Measurements from ENCODE around the gene ZNHIT6. TPM values are rescaled to one million over a fixed set of nuclear protein-coding genes. Genes with fewer than 3 reads are reported as not detected.
"Not testable (repeated sequence)": the region's sequence is repeated elsewhere in the genome, so short reads cannot be mapped to it uniquely, and the experiment has no call there.

Gene ZNHIT6
- total RNA-seq, 2 experiments from 2014 or later: 13.7 to 18.8 TPM

- DNase-seq (no peak), ATAC-seq (no peak)
- Mint-ChIP-seq H3K27ac (no peak overlapping the region), H3K27me3 (no peaks in the 10 kb centered on the region), H3K4me3 (no peak overlapping the region), H3K4me1 (peaks cover 5% of the 10 kb centered on the region), H3K36me3 (peaks cover 42% of the 10 kb centered on the region), H3K9me3 (ENCODE audit: low read depth) (no peaks in the 10 kb centered on the region)
- CTCF ChIA-PET: no interaction called here
These were observed 51.3 kb downstream of the ZNHIT6 start for GRCh38 chr1:85656948-85657347.

- no peaks in the 10 kb centered on the region for H3K9me3 Mint-ChIP-seq (ENCODE audit: low read depth)
- ATAC-seq (no peak), DNase-seq (no peak)
- H3K36me3 Mint-ChIP-seq: peaks cover 45% of the 10 kb centered on the region
- H3K27ac Mint-ChIP-seq: no peak overlapping the region
- H3K4me1 Mint-ChIP-seq: peaks cover 5% of the 10 kb centered on the region
- CTCF ChIA-PET: no interaction called here
- no peaks in the 10 kb centered on the region for H3K27me3 Mint-ChIP-seq
- H3K4me3 Mint-ChIP-seq: no peak overlapping the region
These were observed 52.0 kb downstream of the ZNHIT6 start for GRCh38 chr1:85656256-85656655.

GRCh38 chr1:85655315-85655714 is 52.9 kb downstream of the ZNHIT6 start:
- CTCF ChIA-PET: no interaction called here
- DNase-seq (no peak), ATAC-seq (no peak)
- peaks cover 5% of the 10 kb centered on the region for H3K4me1 Mint-ChIP-seq
- no peak overlapping the region for H3K4me3 Mint-ChIP-seq
- H3K27ac Mint-ChIP-seq: no peak overlapping the region
- no peaks in the 10 kb centered on the region for H3K9me3 Mint-ChIP-seq (ENCODE audit: low read depth)
- H3K36me3 Mint-ChIP-seq: peaks cover 49% of the 10 kb centered on the region
- no peaks in the 10 kb centered on the region for H3K27me3 Mint-ChIP-seq

- no peak for ATAC-seq
- H3K36me3 Mint-ChIP-seq: peaks cover 56% of the 10 kb centered on the region
These were observed 54.0 kb downstream of the ZNHIT6 start for GRCh38 chr1:85654066-85654782.

GRCh38 chr1:85652327-85652726 is 55.9 kb downstream of the ZNHIT6 start:
- CTCF ChIA-PET: no interaction called here
- no peaks in the 10 kb centered on the region for H3K9me3 Mint-ChIP-seq (ENCODE audit: low read depth)
- H3K27ac Mint-ChIP-seq: no peak overlapping the region
- H3K4me3 Mint-ChIP-seq: no peak overlapping the region
- no peak for ATAC-seq
- no peaks in the 10 kb centered on the region for H3K27me3 Mint-ChIP-seq
- H3K36me3 Mint-ChIP-seq: peaks cover 65% of the 10 kb centered on the region
- DNase-seq: no peak
- H3K4me1 Mint-ChIP-seq: peaks cover 5% of the 10 kb centered on the region

More at GRCh38 chr1:85654066-85654782, 54.0 kb downstream of the ZNHIT6 start:
- Mint-ChIP-seq H3K27me3 (no peaks in the 10 kb centered on the region), H3K9me3 (ENCODE audit: low read depth) (no peaks in the 10 kb centered on the region), H3K4me3 (no peak overlapping the region), H3K27ac (no peak overlapping the region), H3K4me1 (peaks cover 5% of the 10 kb centered on the region)
- CTCF ChIA-PET: interaction anchor here (0.9 kb wide), 1 partner anchor 347 kb away, joined by 3 read pairs; no protein-coding TSS in a partner anchor
- no peak for DNase-seq

- Mint-ChIP-seq H3K27ac (no peak overlapping the region), H3K4me3 (no peak overlapping the region), H3K4me1 (peaks cover 2% of the 10 kb centered on the region)
These were observed 57.6 kb downstream of the ZNHIT6 start for GRCh38 chr1:85650645-85651044.

GRCh38 chr1:85649591-85649990 is 58.6 kb downstream of the ZNHIT6 start:
- Mint-ChIP-seq H3K9me3 (ENCODE audit: low read depth) (no peaks in the 10 kb centered on the region), H3K27ac (no peak overlapping the region), H3K36me3 (peaks cover 53% of the 10 kb centered on the region), H3K27me3 (no peaks in the 10 kb centered on the region), H3K4me1 (peaks cover 2% of the 10 kb centered on the region), H3K4me3 (no peak overlapping the region)
- ATAC-seq (no peak), DNase-seq (no peak)
- CTCF ChIA-PET: no interaction called here

More at GRCh38 chr1:85650645-85651044, 57.6 kb downstream of the ZNHIT6 start:
- ATAC-seq: no peak
- DNase-seq: no peak
- Mint-ChIP-seq H3K27me3 (no peaks in the 10 kb centered on the region), H3K9me3 (ENCODE audit: low read depth) (no peaks in the 10 kb centered on the region), H3K36me3 (peaks cover 55% of the 10 kb centered on the region)
- CTCF ChIA-PET: no interaction called here

- H3K27me3 Mint-ChIP-seq, CTCF ChIA-PET, DNase-seq, ATAC-seq, H3K4me3 Mint-ChIP-seq, H3K27ac Mint-ChIP-seq, H3K4me1 Mint-ChIP-seq: not testable (repeated sequence)
- Mint-ChIP-seq H3K9me3 (ENCODE audit: low read depth) (peaks cover 12% of the 10 kb centered on the region), H3K36me3 (peaks cover 42% of the 10 kb centered on the region)
These were observed 66.4 kb downstream of the ZNHIT6 start for GRCh38 chr1:85641598-85642556.

GRCh38 chr1:85639920-85640319 is 68.3 kb downstream of the ZNHIT6 start:
- DNase-seq, H3K4me3 Mint-ChIP-seq, H3K27me3 Mint-ChIP-seq, H3K27ac Mint-ChIP-seq, CTCF ChIA-PET, ATAC-seq, H3K4me1 Mint-ChIP-seq: not testable (repeated sequence)
- Mint-ChIP-seq H3K36me3 (peaks cover 58% of the 10 kb centered on the region), H3K9me3 (ENCODE audit: low read depth) (peaks cover 15% of the 10 kb centered on the region)

GRCh38 chr1:85638412-85638811 is 69.8 kb downstream of the ZNHIT6 start:
- Mint-ChIP-seq H3K4me1 (no peaks in the 10 kb centered on the region), H3K4me3 (no peak overlapping the region), H3K36me3 (peaks cover 60% of the 10 kb centered on the region), H3K9me3 (ENCODE audit: low read depth) (peaks cover 15% of the 10 kb centered on the region), H3K27me3 (no peaks in the 10 kb centered on the region), H3K27ac (no peak overlapping the region)
- no peak for DNase-seq
- CTCF ChIA-PET: interaction anchor here (0.6 kb wide), 1 partner anchor 70 kb away, joined by 3 read pairs; the partner anchor contains the start of gene ZNHIT6
- ATAC-seq: no peak

- CTCF ChIA-PET: no interaction called here
- no peak overlapping the region for H3K4me3 Mint-ChIP-seq
These were observed 77.7 kb downstream of the ZNHIT6 start for GRCh38 chr1:85630493-85630892.

GRCh38 chr1:85629532-85629920 is 78.7 kb downstream of the ZNHIT6 start:
- CTCF ChIA-PET: no interaction called here
- peaks cover 13% of the 10 kb centered on the region for H3K36me3 Mint-ChIP-seq
- no peaks in the 10 kb centered on the region for H3K27me3 Mint-ChIP-seq
- ATAC-seq (no peak), DNase-seq (no peak)
- no peaks in the 10 kb centered on the region for H3K4me1 Mint-ChIP-seq
- no peak overlapping the region for H3K27ac Mint-ChIP-seq
- no peak overlapping the region for H3K4me3 Mint-ChIP-seq
- H3K9me3 Mint-ChIP-seq (ENCODE audit: low read depth): peaks cover 2% of the 10 kb centered on the region

More at GRCh38 chr1:85630493-85630892, 77.7 kb downstream of the ZNHIT6 start:
- Mint-ChIP-seq H3K27ac (no peak overlapping the region), H3K4me1 (no peaks in the 10 kb centered on the region), H3K36me3 (peaks cover 20% of the 10 kb centered on the region), H3K27me3 (no peaks in the 10 kb centered on the region), H3K9me3 (ENCODE audit: low read depth) (no peaks in the 10 kb centered on the region)
- ATAC-seq: no peak
- DNase-seq: no peak

GRCh38 chr1:85628791-85629531 is 79.3 kb downstream of the ZNHIT6 start:
- H3K9me3 Mint-ChIP-seq (ENCODE audit: low read depth): peaks cover 2% of the 10 kb centered on the region
- CTCF ChIA-PET: no interaction called here
- no peak overlapping the region for H3K4me3 Mint-ChIP-seq
- no peak overlapping the region for H3K27ac Mint-ChIP-seq
- ATAC-seq (no peak), DNase-seq (no peak)
- H3K4me1 Mint-ChIP-seq: no peaks in the 10 kb centered on the region
- peaks cover 13% of the 10 kb centered on the region for H3K36me3 Mint-ChIP-seq
- no peaks in the 10 kb centered on the region for H3K27me3 Mint-ChIP-seq
